CD4-positive, alpha-beta T cell treated with Interleukin-17A for 1 hour (primary cell): Measurements from ENCODE around the gene RUNX2.
"Not testable (repeated sequence)": the region's sequence is repeated elsewhere in the genome, so short reads cannot be mapped to it uniquely, and the experiment has no call there.

Experiments
- DNase-seq: peaks from one replicate; pipeline ENCODE4 v3.0.0-alpha.2; 2020

The RUNX2 gene

GRCh38 chr6:45327956-45328522 lies at the start of gene RUNX2:
Gene RUNX2, plus strand, starts transcription at chr6:45328330. Its CDS starts 397 bp downstream, at chr6:45328727.
- DNase-seq: no peak

DNA sequence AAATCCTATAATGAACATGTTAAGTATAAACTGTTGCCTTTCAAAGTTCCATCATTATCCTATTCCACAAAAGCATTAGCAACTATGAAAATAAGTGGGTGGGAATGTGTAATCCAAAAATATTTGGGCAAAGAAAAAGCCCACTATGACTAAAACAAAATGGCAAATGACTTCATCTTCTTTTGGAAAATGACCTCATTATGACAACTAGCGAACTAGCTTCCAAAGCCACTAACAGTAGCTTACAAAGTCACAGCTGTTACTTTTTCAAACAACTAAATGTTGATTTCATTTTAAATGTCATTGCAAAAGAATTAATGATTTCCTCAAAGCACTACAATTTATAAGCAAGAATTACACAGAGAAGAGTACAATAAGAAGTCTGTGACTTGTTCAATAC lies 49.8 kb upstream of the RUNX2 start:
- no peak for DNase-seq

GRCh38 chr6:45286707-45287106 lies 41.4 kb upstream of the RUNX2 start:
- DNase-seq: not testable (repeated sequence)

DNA sequence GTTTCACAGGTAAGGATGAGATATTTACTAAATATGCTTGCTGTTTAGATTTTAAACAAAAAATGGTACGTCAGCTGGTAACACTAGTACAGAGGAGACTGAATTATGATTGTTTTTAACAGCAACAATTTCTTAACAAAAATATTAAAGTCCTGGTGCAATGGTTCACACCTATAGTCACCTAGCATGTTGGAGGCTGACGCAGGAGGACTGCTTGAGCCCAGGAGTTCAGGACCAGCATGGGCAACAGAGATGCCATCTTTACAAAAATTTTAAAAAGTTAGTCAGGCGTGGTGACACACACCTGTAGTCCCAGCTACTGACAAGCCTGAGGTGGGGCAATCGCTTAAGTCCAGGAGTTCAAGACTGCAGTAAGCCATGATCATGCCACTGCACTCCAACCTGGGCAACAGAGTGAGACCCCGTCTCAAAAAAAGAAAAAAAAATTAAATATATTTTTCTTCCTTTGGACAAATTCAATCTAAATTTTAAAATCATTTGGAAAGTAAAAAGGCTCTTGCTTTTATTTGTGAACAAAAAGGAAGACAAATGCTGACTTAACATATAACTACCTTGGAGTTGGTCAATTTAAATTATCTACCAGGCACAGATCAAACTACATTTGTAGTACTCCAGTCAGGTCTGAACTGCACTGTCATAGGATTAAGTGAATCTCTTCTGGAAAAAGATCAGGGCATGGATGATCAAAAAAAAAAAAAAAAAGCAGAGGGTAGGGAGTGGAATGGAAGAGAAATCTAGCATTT lies 38.2 kb upstream of the RUNX2 start:
- DNase-seq: no peak

DNA sequence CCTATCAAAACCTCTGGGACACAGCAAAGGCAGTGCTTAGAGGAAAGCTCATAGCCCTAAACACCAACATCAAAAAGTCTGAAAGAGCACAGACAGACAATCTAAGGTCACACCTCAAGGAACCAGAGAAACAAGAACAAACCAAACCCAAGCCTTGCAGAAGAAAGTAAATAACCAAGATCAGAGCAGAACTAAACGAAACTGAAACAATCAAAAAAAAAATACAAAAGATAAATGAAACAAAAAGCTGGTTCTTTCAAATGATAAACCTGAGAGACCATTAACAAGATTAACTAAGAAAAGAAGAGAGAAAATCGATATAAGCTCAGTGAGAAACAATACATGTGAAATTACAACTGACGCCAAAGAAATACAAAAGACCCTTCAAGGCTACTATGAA lies 34.8 kb upstream of the RUNX2 start:
- peak; percentile 44 for DNase-seq

DNA sequence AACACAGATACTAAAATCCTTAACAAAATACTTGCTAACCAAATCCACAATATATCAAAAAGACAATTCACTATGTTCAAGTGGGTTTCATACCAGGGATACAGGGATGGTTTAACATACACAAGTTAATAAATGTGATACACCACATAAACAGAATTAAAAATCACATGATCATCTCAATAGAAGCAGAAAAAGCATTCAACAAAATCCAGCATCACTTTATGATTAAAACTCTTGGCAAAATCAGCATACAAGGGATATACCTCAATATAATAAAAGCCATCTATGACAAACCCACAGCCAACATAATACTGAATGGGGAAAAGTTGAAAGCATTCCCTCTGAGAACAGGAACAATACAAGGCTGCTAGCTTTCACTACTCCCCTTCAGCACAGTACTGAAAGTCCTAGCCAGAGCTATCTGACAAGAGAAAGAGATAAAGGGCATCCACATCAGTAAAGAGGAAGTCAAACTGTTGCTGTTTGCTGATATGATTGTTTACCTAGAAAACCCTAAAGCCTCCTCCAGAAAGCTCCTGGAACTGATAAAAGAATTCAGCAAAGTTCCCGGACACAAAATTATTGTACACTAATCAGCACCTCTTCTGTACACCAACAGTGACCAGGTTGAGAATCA lies 33.9 kb upstream of the RUNX2 start:
- not testable (repeated sequence) for DNase-seq

GRCh38 chr6:45297320-45297719 lies 30.8 kb upstream of the RUNX2 start:
- no peak for DNase-seq

DNA sequence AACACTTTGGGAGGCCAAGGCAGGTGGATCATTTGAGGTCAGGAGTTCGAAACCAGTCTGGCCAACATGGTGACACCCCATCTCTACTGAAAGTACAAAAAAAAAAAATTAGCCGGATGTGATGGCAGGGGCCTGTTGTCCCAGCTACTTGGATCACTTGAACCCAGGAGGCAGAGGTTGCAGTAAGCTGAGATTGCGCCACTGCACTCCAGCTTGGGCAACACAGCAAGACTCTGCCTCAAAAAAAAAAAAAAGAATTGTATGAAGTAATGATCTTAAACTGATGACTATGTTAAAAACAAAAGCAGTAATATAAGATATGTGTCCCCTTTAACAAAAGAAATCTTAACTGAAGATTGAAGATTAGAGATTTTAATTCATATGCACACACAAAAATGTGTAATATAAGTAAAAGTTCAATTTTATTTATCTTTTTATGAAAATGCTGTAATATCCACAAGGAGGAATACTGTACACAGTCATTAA lies 29.0 kb upstream of the RUNX2 start:
- no peak for DNase-seq

- DNase-seq: no peak
Measured at GRCh38 chr6:45300736-45301135, 27.4 kb upstream of the RUNX2 start.

GRCh38 chr6:45301348-45302142 lies 26.6 kb upstream of the RUNX2 start:
- DNase-seq: no peak

- no peak for DNase-seq
Measured at GRCh38 chr6:45302832-45303231, 25.3 kb upstream of the RUNX2 start.

GRCh38 chr6:45305546-45305945 lies 22.6 kb upstream of the RUNX2 start:
- no peak for DNase-seq

DNA sequence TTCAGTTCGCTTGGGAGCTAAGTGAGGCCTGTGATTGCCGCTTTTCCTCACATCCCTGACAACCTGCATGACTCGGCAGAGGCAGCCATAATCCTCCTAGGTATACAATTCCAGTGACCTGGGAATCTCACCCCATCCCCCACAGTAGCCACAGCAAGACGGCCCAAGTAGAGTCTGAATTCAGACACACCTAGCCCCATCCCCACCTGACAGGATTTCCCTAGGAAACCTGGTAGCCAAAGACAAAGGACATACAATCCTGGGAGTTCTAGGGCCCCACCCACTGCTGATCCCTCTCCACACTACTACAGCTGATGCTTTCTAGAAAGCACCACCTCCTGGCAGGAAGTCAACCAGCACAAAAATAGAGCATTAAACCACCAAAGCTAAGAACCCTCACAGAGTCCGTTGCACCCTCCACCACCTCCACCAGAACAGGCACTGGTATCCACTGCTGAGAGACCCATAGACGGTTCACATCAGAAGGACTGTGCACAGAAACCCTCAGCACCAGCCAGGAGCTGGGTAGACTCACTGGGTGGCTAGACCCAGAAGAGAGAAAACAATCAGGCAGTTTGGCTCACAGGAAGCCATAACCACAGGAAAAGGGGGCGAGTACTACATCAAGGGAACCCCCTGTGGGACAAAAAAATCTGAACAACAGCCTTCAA lies 17.9 kb upstream of the RUNX2 start:
- DNase-seq: peak; percentile 64

GRCh38 chr6:45314146-45314545 lies 14.0 kb upstream of the RUNX2 start:
- no peak for DNase-seq

- no peak for DNase-seq
Measured at GRCh38 chr6:45320349-45320748, 7.8 kb upstream of the RUNX2 start.

GRCh38 chr6:45323656-45324224 lies 4.4 kb upstream of the RUNX2 start:
- DNase-seq: peak; percentile 31

- DNase-seq: no peak
Measured at GRCh38 chr6:45326698-45327417, 1.3 kb upstream of the RUNX2 start.

GRCh38 chr6:45328523-45328922 lies 393 bp downstream of the RUNX2 start:
- DNase-seq: no peak

GRCh38 chr6:45344900-45345299 lies 16.8 kb downstream of the RUNX2 start:
- no peak for DNase-seq

- no peak for DNase-seq
Measured at GRCh38 chr6:45350186-45350710, 22.1 kb downstream of the RUNX2 start.

DNA sequence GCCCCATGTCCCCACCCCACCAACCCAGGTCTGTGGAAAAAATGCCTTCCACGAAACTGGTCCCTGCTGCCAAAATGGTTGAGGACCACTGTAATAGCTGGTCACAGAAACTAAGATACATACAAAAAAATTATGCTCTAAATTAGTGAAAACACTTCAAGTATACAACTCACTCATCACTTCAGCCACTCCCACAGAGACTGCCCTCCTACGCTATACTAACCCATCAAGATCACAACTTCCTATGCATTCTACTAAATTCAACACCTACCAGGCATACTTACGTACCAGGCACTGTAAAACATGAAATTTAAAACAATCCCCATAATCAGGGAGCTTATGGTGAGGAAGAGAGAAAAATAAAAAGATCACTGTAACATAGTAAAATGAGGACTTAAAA lies 22.9 kb downstream of the RUNX2 start:
- DNase-seq: no peak
